Cardiac fibroblast (primary cell): Measurements from ENCODE around the gene ARHGDIG.

Experiments
- DNase-seq, 2 donors: peaks; one replicate each; pipeline versions ENCODE4 v3.0.0 to v3.0.0-alpha.2; 2010; ENCODE audit warnings: low read depth in 2 of 2
- H3K4me3 ChIP-seq, 2 donors: replicated peaks in 1 of 2; 1 replicate in 1 of 2; 2 replicates in 1 of 2; pipeline ENCODE4 v1.5.1; 2011; ENCODE audit warnings: low read depth in 2 of 2, low read length in 2 of 2, mild to moderate bottlenecking in 2 of 2, moderate library complexity in 1 of 2
- CTCF ChIP-seq: IDR thresholded peaks from one replicate; pipeline ENCODE4 v1.5.1; 2011; ENCODE audit warnings: low read depth, mild to moderate bottlenecking, low read length, inconsistent platforms

The ARHGDIG gene

GRCh38 chr16:285146-286055 is 5.0 kb downstream of the ARHGDIG start:
- TF ChIP-seq CTCF, result no peak
- H3K4me3 ChIP-seq, result no peak overlapping the region
- no peak for DNase-seq

- DNase-seq, result no peak
- TF ChIP-seq CTCF, result no peak
Measured at GRCh38 chr16:286491-287297, 6.3 kb downstream of the ARHGDIG start.

GRCh38 chr16:287298-287811 is 7.0 kb downstream of the ARHGDIG start:
- H3K4me3 ChIP-seq, result no peak overlapping the region
- DNase-seq, result no peak
- TF ChIP-seq CTCF, result no peak

More at GRCh38 chr16:286491-287297, 6.3 kb downstream of the ARHGDIG start:
- H3K4me3 ChIP-seq, result no peak overlapping the region

- no peak overlapping the region for H3K4me3 ChIP-seq
- DNase-seq, result no peak
- no peak for TF ChIP-seq CTCF
Measured at GRCh38 chr16:287981-288920, 7.9 kb downstream of the ARHGDIG start.

- no peak for DNase-seq
- no peak overlapping the region for H3K4me3 ChIP-seq
- TF ChIP-seq CTCF, result no peak
Measured at GRCh38 chr16:289395-289997, 9.1 kb downstream of the ARHGDIG start.
